Smooth muscle cell (in vitro differentiated cells): ENCODE measurements around the gene TBC1D1. TPM values are rescaled to one million over a fixed set of nuclear protein-coding genes. Genes with fewer than 3 reads are reported as not detected.

Experiments used
- DNase-seq: peaks from one replicate; lab custom pipeline; 2025; ENCODE audit not compliant: unreplicated experiment; lab: John Stamatoyannopoulos, UW
- H2AFZ ChIP-seq: fragments of 200-600 bp; sonication (generic); 2 replicates; pipeline ENCODE4 v1.6.0; 2016; ENCODE audit warnings: antibody characterized with exemption, low read depth, mild to moderate bottlenecking
- H3F3A ChIP-seq: fragments of 200-600 bp; sonication (generic); 2 replicates; pipeline ENCODE4 v1.6.0; 2017; ENCODE audit warnings: antibody characterized with exemption, low read depth
- H3K27ac ChIP-seq: fragments of 200-600 bp; sonication (generic); 2 replicates; pipeline ENCODE4 v1.5.1; 2016; ENCODE audit warnings: low read depth, mild to moderate bottlenecking
- H3K27me3 ChIP-seq: fragments of 200-600 bp; sonication (generic); 2 replicates; pipeline ENCODE4 v1.6.1; 2016; ENCODE audit warnings: low read depth, mild to moderate bottlenecking
- H3K36me3 ChIP-seq: fragments of 200-600 bp; sonication (generic); 2 replicates; pipeline ENCODE4 v1.5.1; 2016; ENCODE audit warnings: low read depth
- H3K4me1 ChIP-seq: fragments of 200-600 bp; sonication (generic); 2 replicates; pipeline ENCODE4 v1.5.1; 2016; ENCODE audit warnings: low read depth
- H3K4me2 ChIP-seq: fragments of 200-600 bp; sonication (generic); 2 replicates; pipeline ENCODE4 v1.6.0; 2016; ENCODE audit warnings: mild to moderate bottlenecking
- H3K4me3 ChIP-seq: fragments of 200-600 bp; sonication (generic); 2 replicates; pipeline ENCODE4 v1.5.1; 2016; ENCODE audit warnings: mild to moderate bottlenecking
- H3K79me2 ChIP-seq: fragments of 200-600 bp; sonication (generic); 2 replicates; pipeline ENCODE4 v1.6.0; 2016; ENCODE audit warnings: low read depth, mild to moderate bottlenecking
- H3K9ac ChIP-seq: fragments of 200-600 bp; sonication (generic); 2 replicates; pipeline ENCODE4 v1.6.0; 2016; ENCODE audit warnings: low read depth
- H3K9me3 ChIP-seq: fragments of 200-600 bp; sonication (generic); replicated peaks from 2 replicates; pipeline ENCODE4 v1.5.1; 2016; ENCODE audit warnings: low read depth
- H4K20me1 ChIP-seq: fragments of 200-600 bp; sonication (generic); 2 replicates; pipeline ENCODE4 v1.6.0; 2016; ENCODE audit warnings: low read depth
- CTCF ChIP-seq: fragments of 200-600 bp; sonication (generic); IDR thresholded peaks from 2 replicates; pipeline ENCODE4 v1.5.1; 2017; ENCODE audit warnings: borderline replicate concordance, mild to moderate bottlenecking, antibody characterized with exemption; ENCODE audit not compliant: insufficient read depth, poor library complexity, severe bottlenecking
- WGBS: methylation state at CpG from one replicate; pipeline ENCODE4 v1.1.7; 2016; ENCODE audit warnings: low lambda C conversion rate; 5-methylcytosine and 5-hydroxymethylcytosine counted together
- polyA plus RNA-seq: library from polyadenylated mRNA; unstranded; fragments of >200 nt; fragmentation: Nextera tagmentation; extraction: Ambion mirVana; gene quantifications from 2 replicates; pipeline ENCODE4 v1.2.1, GENCODE V29; 2016
- total RNA-seq: library from RNA; depleted of rRNA; stranded (reverse); fragments of >200 nt; gene quantifications from 2 replicates; pipeline ENCODE4 v1.2.3, GENCODE V29; 2014

The TBC1D1 gene
- total and polyA plus RNA-seq, 2 experiments from 2014 or later = 81.5 to 117 TPM

- Histone ChIP-seq H3F3A (peaks cover 23% of the 10 kb centered on the region), H3K9ac (no peak overlapping the region), H2AFZ (no peak overlapping the region), H3K27ac (peak overlapping the region; percentile 67), H3K4me1 (peaks cover 7% of the 10 kb centered on the region), H3K79me2 (no peaks in the 10 kb centered on the region), H4K20me1 (no peaks in the 10 kb centered on the region), H3K36me3 (no peaks in the 10 kb centered on the region), H3K27me3 (no peaks in the 10 kb centered on the region), H3K4me3 (no peak overlapping the region), H3K9me3 (no peaks in the 10 kb centered on the region), H3K4me2 (no peak overlapping the region)
- TF ChIP-seq CTCF = no peak
- no peak for DNase-seq
These were observed 258.6 kb downstream of the TBC1D1 start for GRCh38 chr4:38149472-38149996.

GRCh38 chr4:38149997-38150671 lies 259.2 kb downstream of the TBC1D1 start:
- H3K36me3 ChIP-seq = no peaks in the 10 kb centered on the region
- peak overlapping the region; percentile 67 for H3K27ac ChIP-seq
- no peak overlapping the region for H2AFZ ChIP-seq
- peaks cover 7% of the 10 kb centered on the region for H3K4me1 ChIP-seq
- WGBS = 70% methylated on average over 8 of the region's 8 CpGs
- peaks cover 17% of the 10 kb centered on the region for H3F3A ChIP-seq
- no peaks in the 10 kb centered on the region for H4K20me1 ChIP-seq
- DNase-seq = no peak
- H3K9ac ChIP-seq = no peak overlapping the region
- TF ChIP-seq CTCF = no peak
- no peaks in the 10 kb centered on the region for H3K79me2 ChIP-seq
- H3K4me2 ChIP-seq = peak overlapping the region; percentile 2
- H3K9me3 ChIP-seq = no peaks in the 10 kb centered on the region
- no peaks in the 10 kb centered on the region for H3K27me3 ChIP-seq
- no peak overlapping the region for H3K4me3 ChIP-seq

GRCh38 chr4:38150766-38151165 lies 259.9 kb downstream of the TBC1D1 start:
- Histone ChIP-seq H3K27me3 (no peaks in the 10 kb centered on the region), H3K9ac (no peak overlapping the region), H3K4me2 (no peak overlapping the region), H3K9me3 (no peaks in the 10 kb centered on the region), H3K27ac (peak overlapping the region; percentile 67), H2AFZ (no peak overlapping the region), H3K4me3 (no peak overlapping the region), H3F3A (peaks cover 12% of the 10 kb centered on the region), H4K20me1 (no peaks in the 10 kb centered on the region), H3K79me2 (no peaks in the 10 kb centered on the region), H3K4me1 (peaks cover 7% of the 10 kb centered on the region), H3K36me3 (no peaks in the 10 kb centered on the region)
- no peak for TF ChIP-seq CTCF
- WGBS = 39% methylated on average over 5 of the region's 5 CpGs
- DNase-seq = no peak

GRCh38 chr4:38151873-38152272 lies 261.0 kb downstream of the TBC1D1 start:
- WGBS = 33% methylated on average over 6 of the region's 6 CpGs
- H3K27ac ChIP-seq = peak overlapping the region; percentile 67

More at GRCh38 chr4:38151873-38152272, 261.0 kb downstream of the TBC1D1 start:
- Histone ChIP-seq H3K9me3 (no peaks in the 10 kb centered on the region), H3K9ac (no peak overlapping the region), H3K27me3 (no peaks in the 10 kb centered on the region), H3F3A (peaks cover 12% of the 10 kb centered on the region), H3K4me2 (peak overlapping the region; percentile 13), H3K79me2 (no peaks in the 10 kb centered on the region), H3K4me3 (no peak overlapping the region), H2AFZ (no peak overlapping the region), H3K4me1 (peaks cover 7% of the 10 kb centered on the region), H3K36me3 (no peaks in the 10 kb centered on the region), H4K20me1 (no peaks in the 10 kb centered on the region)
- no peak for TF ChIP-seq CTCF
- no peak for DNase-seq
